Measurements from ENCODE around the gene CCDC197.

CCDC197 gene

DNA sequence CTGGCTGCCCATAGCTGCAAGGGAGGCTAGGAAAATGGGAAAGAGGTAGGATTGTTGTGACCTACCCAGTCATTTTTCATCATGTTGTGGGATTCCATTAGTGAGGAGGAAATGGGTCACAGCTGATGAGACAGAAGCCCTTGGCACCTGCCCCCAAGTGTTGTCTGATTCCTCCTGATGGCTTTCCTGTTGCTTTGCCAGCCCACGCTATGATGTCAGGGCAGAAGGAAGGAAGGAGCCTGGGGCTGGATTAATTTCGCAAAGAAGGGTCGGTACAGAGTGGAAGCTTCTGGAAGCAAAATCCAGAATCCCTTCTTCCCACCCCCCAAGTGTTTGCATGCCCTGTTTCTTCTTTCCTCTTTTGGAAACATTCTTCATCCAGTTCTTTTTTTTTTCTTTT lies 37.8 kb downstream of the CCDC197 start:
- TF ChIP-seq ZFX (IDR thresholded peaks at IDR 0.05) = no peak
- TF ChIP-seq, protein P1, sequence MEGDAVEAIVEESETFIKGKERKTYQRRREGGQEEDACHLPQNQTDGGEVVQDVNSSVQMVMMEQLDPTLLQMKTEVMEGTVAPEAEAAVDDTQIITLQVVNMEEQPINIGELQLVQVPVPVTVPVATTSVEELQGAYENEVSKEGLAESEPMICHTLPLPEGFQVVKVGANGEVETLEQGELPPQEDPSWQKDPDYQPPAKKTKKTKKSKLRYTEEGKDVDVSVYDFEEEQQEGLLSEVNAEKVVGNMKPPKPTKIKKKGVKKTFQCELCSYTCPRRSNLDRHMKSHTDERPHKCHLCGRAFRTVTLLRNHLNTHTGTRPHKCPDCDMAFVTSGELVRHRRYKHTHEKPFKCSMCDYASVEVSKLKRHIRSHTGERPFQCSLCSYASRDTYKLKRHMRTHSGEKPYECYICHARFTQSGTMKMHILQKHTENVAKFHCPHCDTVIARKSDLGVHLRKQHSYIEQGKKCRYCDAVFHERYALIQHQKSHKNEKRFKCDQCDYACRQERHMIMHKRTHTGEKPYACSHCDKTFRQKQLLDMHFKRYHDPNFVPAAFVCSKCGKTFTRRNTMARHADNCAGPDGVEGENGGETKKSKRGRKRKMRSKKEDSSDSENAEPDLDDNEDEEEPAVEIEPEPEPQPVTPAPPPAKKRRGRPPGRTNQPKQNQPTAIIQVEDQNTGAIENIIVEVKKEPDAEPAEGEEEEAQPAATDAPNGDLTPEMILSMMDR (conservative IDR thresholded peaks at IDR 0.05) = no peak

DNA sequence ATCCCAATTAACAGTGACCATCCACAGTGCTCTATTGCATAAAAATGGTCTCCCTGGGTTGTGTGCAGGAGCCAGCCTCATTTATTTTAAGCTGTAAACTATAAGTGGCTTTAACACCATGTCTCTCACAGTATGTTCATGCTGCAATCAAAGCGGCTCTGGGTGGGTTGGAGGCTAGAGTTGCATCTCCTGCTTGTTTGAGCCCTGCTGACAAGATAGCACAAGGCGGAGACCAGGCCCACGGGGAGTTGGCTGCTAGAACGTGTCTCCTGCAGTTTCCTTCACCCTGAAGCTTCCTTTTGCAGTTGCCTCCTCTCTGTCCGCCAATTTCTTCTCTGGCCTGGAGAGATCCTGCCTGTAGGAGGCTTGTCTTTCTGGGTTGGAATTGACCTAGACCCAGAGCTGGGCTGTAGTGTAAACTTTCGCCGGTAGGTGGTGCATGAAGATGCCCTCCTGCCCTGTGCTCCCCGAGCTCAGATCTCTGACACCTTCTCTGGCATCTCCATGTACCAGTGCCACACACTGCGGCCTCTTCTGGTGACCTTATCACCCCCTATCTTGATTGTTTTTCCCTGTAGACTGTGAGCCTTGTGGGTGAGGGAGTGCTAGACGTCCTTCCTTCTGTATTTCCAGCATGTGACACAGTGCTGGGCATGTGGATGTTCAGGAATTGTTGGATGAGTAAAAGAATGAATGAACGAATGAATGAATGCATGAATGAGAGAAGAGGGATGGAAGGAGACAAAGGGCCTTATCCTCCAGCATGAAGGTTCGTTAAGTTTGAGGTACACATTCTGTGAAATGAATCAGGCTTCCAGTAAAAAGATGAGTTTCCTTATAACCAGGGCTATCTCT lies 39.4 kb downstream of the CCDC197 start:
- TF ChIP-seq, protein P1 (conservative IDR thresholded peaks at IDR 0.05) = peak; percentile 91
- TF ChIP-seq ZFX (IDR thresholded peaks at IDR 0.05) = no peak
- H3K27ac ChIP-seq = no peak overlapping the region

More for the DNA sequence above, 37.8 kb downstream of the CCDC197 start:
- no peak overlapping the region for H3K27ac ChIP-seq

DNA sequence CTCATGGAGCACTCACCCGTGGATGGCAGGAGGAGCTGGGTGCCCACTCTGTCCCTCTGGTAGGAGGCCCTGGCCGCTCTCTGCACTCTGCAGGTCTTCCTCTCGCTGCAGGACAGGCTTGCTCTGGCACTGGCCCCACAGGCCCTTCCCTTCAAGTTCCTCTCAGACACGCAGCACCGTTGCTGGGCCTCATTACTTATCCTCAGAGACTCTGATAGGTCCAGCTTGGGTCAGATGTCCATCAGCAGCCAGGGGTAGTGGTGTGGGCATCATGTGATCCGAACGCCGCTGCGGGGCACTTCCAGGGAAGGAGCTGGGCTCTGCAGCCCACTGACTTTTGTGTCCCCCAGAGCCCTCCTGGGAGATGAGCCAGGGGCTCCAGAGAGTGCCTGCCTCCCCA lies 40.9 kb downstream of the CCDC197 start:
- TF ChIP-seq, protein P1 (conservative IDR thresholded peaks at IDR 0.05) = no peak
- TF ChIP-seq ZFX (IDR thresholded peaks at IDR 0.05) = no peak

DNA sequence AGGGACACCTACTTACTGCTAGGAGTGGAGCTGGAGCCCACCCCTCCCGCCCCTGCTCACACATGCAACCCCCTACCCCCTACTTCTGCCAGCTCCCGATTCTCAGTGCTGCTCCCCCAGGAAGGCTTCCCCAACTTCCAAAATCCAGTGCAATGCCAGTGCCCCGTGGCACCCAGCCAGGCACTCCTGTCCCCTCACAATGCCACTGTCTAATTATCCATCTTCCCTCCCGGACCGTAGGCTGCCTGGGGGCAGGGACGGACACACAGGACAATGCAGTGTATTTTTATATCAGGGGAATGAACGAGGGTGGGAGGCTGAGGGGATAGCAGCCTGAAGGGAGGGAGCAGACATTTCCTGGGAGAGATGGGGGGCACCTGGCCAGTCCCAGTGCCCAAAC lies 41.4 kb downstream of the CCDC197 start:
- TF ChIP-seq, protein P1 (conservative IDR thresholded peaks at IDR 0.05) = no peak
- no peak for TF ChIP-seq ZFX (IDR thresholded peaks at IDR 0.05)
- no peak overlapping the region for H3K27ac ChIP-seq

More for the DNA sequence above, 40.9 kb downstream of the CCDC197 start:
- no peak overlapping the region for H3K27ac ChIP-seq

DNA sequence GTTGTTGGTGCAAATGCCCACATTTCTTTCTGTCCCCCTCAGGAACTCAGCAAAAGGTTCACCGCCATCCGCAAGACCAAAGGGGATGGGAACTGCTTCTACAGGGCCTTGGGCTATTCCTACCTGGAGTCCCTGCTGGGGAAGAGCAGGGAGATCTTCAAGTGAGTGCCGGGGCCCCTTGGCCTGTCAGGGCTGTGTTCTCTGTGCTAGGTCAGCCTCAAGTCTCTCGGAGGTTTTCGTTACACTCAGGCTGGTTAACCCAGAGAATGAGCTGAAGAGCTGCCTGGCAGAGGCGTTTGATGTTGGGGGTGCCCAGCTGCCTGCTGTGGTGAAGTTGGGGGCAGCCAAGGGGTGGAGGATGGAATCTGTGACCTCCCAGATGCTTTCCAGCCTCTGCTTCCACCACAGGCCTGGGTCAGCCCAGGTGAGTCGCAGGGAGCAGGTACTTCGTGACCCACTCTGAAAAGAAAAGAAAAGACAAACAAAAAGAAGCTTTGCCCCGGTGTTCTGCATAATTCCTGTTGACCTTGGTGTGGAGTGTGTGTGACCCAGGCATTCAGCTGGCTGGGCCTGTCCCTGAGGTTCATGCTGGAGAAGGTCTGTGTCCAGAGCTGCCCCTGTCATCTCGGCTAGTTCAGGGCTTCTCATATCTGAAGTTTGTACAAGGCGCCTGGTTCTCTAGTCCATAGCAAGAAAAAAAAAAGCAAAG lies 42.0 kb downstream of the CCDC197 start:
- H3K27ac ChIP-seq = no peak overlapping the region
- no peak for TF ChIP-seq ZFX (IDR thresholded peaks at IDR 0.05)
- TF ChIP-seq, protein P1 (conservative IDR thresholded peaks at IDR 0.05) = no peak

DNA sequence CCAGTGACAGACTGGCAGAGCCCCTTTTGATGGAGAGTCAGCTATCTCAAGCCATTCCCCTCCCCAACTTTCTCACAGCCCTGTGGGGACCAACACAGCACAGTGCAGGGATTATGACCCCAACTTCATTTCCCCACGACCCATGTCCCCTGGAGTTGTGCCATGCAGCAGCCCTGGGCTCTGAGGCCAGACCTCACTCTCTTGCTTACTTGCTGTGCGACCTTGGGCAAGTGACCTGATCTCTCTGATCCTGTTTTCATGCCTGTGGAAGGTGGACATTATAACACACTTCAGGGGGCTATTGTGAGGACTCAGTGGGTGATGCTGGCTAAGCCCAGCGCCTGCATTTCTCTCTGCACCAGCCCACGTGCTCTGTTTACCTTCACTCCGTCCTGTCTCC lies 43.1 kb downstream of the CCDC197 start:
- TF ChIP-seq, protein P1 (conservative IDR thresholded peaks at IDR 0.05) = no peak
- TF ChIP-seq ZFX (IDR thresholded peaks at IDR 0.05) = no peak
- H3K27ac ChIP-seq = no peak overlapping the region

DNA sequence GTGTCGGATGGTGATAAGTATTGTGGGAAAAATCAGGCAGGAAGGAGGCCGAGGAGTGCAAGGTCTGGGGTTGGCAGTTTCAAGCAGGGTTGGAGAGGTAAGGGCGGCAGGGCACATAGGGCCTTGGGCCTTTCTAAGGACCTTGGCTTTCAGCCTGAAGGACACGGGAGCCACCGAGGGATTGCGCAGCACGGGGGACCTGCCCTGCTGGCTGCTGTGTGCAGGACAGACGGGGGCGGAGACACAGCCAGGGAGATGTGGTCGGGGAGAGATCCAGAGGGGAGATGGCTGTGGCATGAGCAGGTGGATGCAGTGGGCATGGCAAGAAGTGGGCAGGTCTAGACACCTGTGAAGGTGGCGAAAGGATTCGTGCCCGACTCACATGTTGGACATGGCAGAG lies 43.7 kb downstream of the CCDC197 start:
- TF ChIP-seq, protein P1 (conservative IDR thresholded peaks at IDR 0.05) = no peak
- TF ChIP-seq ZFX (IDR thresholded peaks at IDR 0.05) = no peak
- no peak overlapping the region for H3K27ac ChIP-seq

All from C4-2B (cell line).